ENCODE results near the gene POU2AF1.

DNA sequence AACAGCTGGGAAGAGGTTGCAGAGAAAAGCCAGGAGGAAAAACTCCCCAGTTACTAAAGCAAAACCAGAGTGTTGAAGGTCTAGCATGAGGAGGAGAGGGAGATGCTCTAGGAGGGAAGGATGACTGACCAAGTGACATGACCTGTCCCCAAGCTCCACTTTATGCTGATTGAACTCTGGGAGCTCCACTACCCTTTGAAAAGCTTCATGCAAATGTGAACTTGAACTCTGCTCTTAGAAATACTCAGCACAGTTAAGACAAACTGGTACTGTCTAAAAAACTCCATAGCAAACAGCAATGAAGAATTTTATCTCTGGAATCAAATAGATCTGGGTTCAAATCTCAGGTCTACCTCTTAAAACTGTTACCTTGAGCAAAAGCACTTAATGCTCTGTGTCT is 14.5 kb upstream of the POU2AF1 start:
- no peak for TF ChIP-seq POLR2A (IDR thresholded peaks at IDR 0.05)
- TF ChIP-seq CTCF (IDR thresholded peaks at IDR 0.05) = no peak
- no peak for TF ChIP-seq POLR2AphosphoS5 (IDR thresholded peaks at IDR 0.05; ENCODE audit: insufficient read depth in 1 of 2, low read depth in 1 of 2)

All from vagina (tissue), 2 donors.